Limb (tissue), 2 donors: ENCODE data around the gene MACROD2.

ENCODE experiments used
- DNase-seq, 2 donors: peaks; one replicate each; pipeline ENCODE4 v3.0.0-alpha.2; 2016; ENCODE audit errors: extremely low spot score in 2 of 2

Gene MACROD2

GRCh38 chr20:14522595-14522994 lies 527.3 kb downstream of the MACROD2 start:
- no peak for DNase-seq

GRCh38 chr20:14523090-14523489 lies 527.8 kb downstream of the MACROD2 start:
- no peak for DNase-seq

- DNase-seq, result no peak
These were observed 530.1 kb downstream of the MACROD2 start for GRCh38 chr20:14525426-14525825.

GRCh38 chr20:14526891-14527290 lies 531.6 kb downstream of the MACROD2 start:
- no peak for DNase-seq

GRCh38 chr20:14531786-14532185 lies 536.5 kb downstream of the MACROD2 start:
- no peak for DNase-seq

GRCh38 chr20:14536738-14537137 lies 541.4 kb downstream of the MACROD2 start:
- no peak for DNase-seq

GRCh38 chr20:14538433-14538832 lies 543.1 kb downstream of the MACROD2 start:
- DNase-seq, result no peak

GRCh38 chr20:14543040-14543439 lies 547.7 kb downstream of the MACROD2 start:
- no peak for DNase-seq

GRCh38 chr20:14544688-14545087 lies 549.4 kb downstream of the MACROD2 start:
- DNase-seq, result no peak

- DNase-seq, result no peak
These were observed 555.3 kb downstream of the MACROD2 start for GRCh38 chr20:14550655-14551054.

GRCh38 chr20:14553774-14554534 lies 558.6 kb downstream of the MACROD2 start:
- no peak for DNase-seq

GRCh38 chr20:14555676-14556075 lies 560.4 kb downstream of the MACROD2 start:
- DNase-seq, result no peak

GRCh38 chr20:14556206-14556605 lies 560.9 kb downstream of the MACROD2 start:
- no peak for DNase-seq

- DNase-seq, result no peak
These were observed 564.3 kb downstream of the MACROD2 start for GRCh38 chr20:14559612-14560011.

- peak in 1 of 2 donors; percentile 48 for DNase-seq
These were observed 566.5 kb downstream of the MACROD2 start for GRCh38 chr20:14561741-14562221.

- no peak for DNase-seq
These were observed 567.7 kb downstream of the MACROD2 start for GRCh38 chr20:14562981-14563380.

- DNase-seq, result no peak
These were observed 571.2 kb downstream of the MACROD2 start for GRCh38 chr20:14566505-14566904.

- no peak for DNase-seq
These were observed 572.9 kb downstream of the MACROD2 start for GRCh38 chr20:14568225-14568624.

- no peak for DNase-seq
These were observed 573.4 kb downstream of the MACROD2 start for GRCh38 chr20:14568701-14569100.

- no peak for DNase-seq
These were observed 574.3 kb downstream of the MACROD2 start for GRCh38 chr20:14569641-14570040.

- DNase-seq, result no peak
These were observed 575.5 kb downstream of the MACROD2 start for GRCh38 chr20:14570811-14571210.

- no peak for DNase-seq
These were observed 578.4 kb downstream of the MACROD2 start for GRCh38 chr20:14573676-14574075.

GRCh38 chr20:14576196-14576877 lies 581.0 kb downstream of the MACROD2 start:
- DNase-seq, result no peak
